ENCODE measurements around the gene PHTF2. TPM values are rescaled to one million over a fixed set of nuclear protein-coding genes. Genes with fewer than 3 reads are reported as not detected.

PHTF2 gene
- 10 to 100 TPM; 17.6 to 42.1 (median 22.4) TPM for total RNA-seq
- polyA plus RNA-seq = 1 to 10 TPM; 5.9 to 8.3 TPM
- 29.9 reads per million, percentile 59 among the genes with 10 or more reads in this experiment for total RNA-seq

DNA sequence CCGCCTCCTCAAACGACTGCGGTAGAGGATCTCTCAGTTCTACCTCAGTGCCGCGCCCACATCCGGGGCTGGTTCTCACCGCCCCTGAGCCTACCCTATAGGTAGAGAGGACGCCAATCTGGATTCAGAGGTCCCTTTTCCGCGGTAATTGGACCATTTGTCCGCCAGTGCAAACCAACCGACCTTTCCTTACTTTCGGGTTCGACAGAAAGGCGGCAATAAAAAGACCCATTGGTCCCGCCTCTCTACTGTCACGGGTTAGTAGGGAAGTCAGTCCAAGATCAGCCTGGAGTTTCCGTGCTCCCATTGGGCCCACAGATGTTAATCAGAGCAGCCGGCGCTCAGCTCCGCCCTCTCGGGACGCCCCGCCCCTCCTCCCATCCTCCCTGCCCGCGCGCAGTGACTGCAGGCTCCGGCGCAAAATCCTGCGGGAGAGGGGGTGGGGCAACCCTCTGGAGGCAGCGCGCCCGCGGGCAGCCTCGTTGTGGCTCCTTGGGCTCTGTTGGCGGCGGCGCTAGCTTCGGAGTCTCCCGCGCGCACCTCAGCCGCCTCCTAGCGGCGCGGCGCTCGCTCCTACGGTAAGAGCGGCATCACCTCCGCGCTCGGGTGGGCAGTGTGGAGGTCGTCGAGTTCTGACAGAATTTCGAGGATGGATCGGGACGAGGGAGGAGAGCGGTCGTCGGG is at the start of gene PHTF2, which contains the start of gene TMEM60:
Gene PHTF2, plus strand, starts transcription at position 380 of the 684 bp plus-strand sequence.
Gene TMEM60, minus strand, starts transcription at position 41 of the 684 bp plus-strand sequence. CDS start 4,061 bp downstream, outside the sequence.
- Mint-ChIP-seq H3K4me3 (peak within 1 kb of the TSS; percentile 87 to 99 (median 96)), H3K27ac (peak within 1 kb of the TSS; percentile 89 to 96 (median 94)), H3K4me1 (peaks cover 53 to 83% (median 79%) of the 10 kb centered on the region in 7 donors), H3K9me3 (peaks cover 0 to 3% (median 0%) of the 10 kb centered on the region in 11 donors), H3K27me3 (no peaks in the 10 kb centered on the region), H3K36me3 (peaks cover 0 to 34% (median 6%) of the 10 kb centered on the region in 5 donors)
- DNase-seq (peak; percentile 78 to 97 (median 95)), ATAC-seq (peak; percentile 94)
- peak within 1 kb of the TSS; percentile 85 for H3K4me3 ChIP-seq (ENCODE audit: low read length)
- CTCF ChIA-PET = interaction anchor here (1.8 kb wide), 1 partner anchor 42 kb away, joined by 5 read pairs; no protein-coding TSS in a partner anchor
- POLR2A ChIA-PET = interaction anchor here (0.7 to 1.7 kb wide), 6 partner anchors 10 to 384 kb away, joined by 3 to 10 read pairs (median 4); no protein-coding TSS in a partner anchor
- H3K27ac ChIP-seq (ENCODE audit: low read depth, low read length) = peak within 1 kb of the TSS; percentile 73
- H3K9me3 ChIP-seq (ENCODE audit: control insufficient read depth in 2 of 3, low read length in 3 of 3) = no peaks in the 10 kb centered on the region
- H3K4me1 ChIP-seq (ENCODE audit: control insufficient read depth in 2 of 2, insufficient read depth in 2 of 2, low read length in 2 of 2) = peaks cover 45 to 52% of the 10 kb centered on the region in 2 donors
- no peaks in the 10 kb centered on the region for H3K27me3 ChIP-seq (ENCODE audit: control insufficient read depth in 2 of 2, insufficient read depth in 2 of 2, low read length in 2 of 2)
- peaks cover 0 to 15% (median 0%) of the 10 kb centered on the region in 3 experiments for H3K36me3 ChIP-seq (ENCODE audit: control insufficient read depth in 2 of 3, insufficient read depth in 3 of 3, low read length in 3 of 3)
- intact Hi-C loops (cut with micrococcal nuclease) = loop anchor here (1.0 to 10.0 kb wide), 11 partner anchors 36 to 676 kb away; partner anchors contain the start of genes RSBN1L (in 2 of the 2), CCDC146 (in 1 of the 2) and GSAP (in 1 of the 2)

DNA sequence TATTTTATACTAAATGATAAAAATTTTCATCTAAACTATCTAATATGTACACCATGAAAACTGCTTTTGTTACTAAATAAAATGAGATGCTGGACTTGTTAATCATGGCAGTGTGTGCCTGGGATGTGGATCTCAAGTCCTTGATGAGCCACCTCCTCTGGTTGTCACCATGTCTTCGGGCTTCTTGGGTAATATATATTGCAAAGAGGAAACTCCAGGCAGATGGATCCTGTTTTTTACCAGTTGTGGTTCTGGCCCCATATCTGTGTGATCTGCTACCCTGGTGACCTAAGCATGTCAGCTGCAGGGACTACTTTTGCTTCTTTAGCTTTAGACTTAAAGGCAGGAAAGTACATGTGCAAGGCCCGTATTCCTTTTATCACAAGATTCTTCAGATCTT is 46.6 kb upstream of the PHTF2 start:
- Mint-ChIP-seq H3K36me3 (peaks cover 5 to 22% (median 15%) of the 10 kb centered on the region in 5 donors), H3K27ac (peak overlapping the region in 8 of 9 donors; percentile 28 to 90 (median 69)), H3K4me1 (peaks cover 29 to 76% (median 64%) of the 10 kb centered on the region in 7 donors), H3K4me3 (peak overlapping the region in 5 of 10 donors; percentile 2 to 43 (median 14)), H3K9me3 (no peaks in the 10 kb centered on the region), H3K27me3 (no peaks in the 10 kb centered on the region)
- H3K27me3 ChIP-seq (ENCODE audit: control insufficient read depth in 2 of 2, insufficient read depth in 2 of 2, low read length in 2 of 2) = no peaks in the 10 kb centered on the region
- no peak overlapping the region for H3K4me3 ChIP-seq (ENCODE audit: low read length)
- no peaks in the 10 kb centered on the region for H3K9me3 ChIP-seq (ENCODE audit: control insufficient read depth in 2 of 3, low read length in 3 of 3)
- ATAC-seq (peak; percentile 93), DNase-seq (no peak)
- H3K36me3 ChIP-seq (ENCODE audit: control insufficient read depth in 2 of 3, insufficient read depth in 3 of 3, low read length in 3 of 3) = peaks cover 0 to 5% (median 0%) of the 10 kb centered on the region in 3 experiments
- H3K4me1 ChIP-seq (ENCODE audit: control insufficient read depth in 2 of 2, insufficient read depth in 2 of 2, low read length in 2 of 2) = peaks cover 0 to 21% of the 10 kb centered on the region in 2 donors
- no peak overlapping the region for H3K27ac ChIP-seq (ENCODE audit: low read depth, low read length)
- POLR2A ChIA-PET = interaction anchor here (0.6 to 1.2 kb wide), 2 partner anchors 50 to 55 kb away, joined by 3 read pairs; partner anchors contain the start of gene RSBN1L
- intact Hi-C loops (cut with micrococcal nuclease) = no loop called here
- CTCF ChIA-PET = interaction anchor here (2.0 kb wide), 1 partner anchor 8 kb away, joined by 5 read pairs; no protein-coding TSS in a partner anchor

- no peak overlapping the region for H3K4me3 ChIP-seq (ENCODE audit: low read length)
- ATAC-seq = no peak
- DNase-seq = no peak
- H3K36me3 Mint-ChIP-seq = peaks cover 5 to 16% (median 15%) of the 10 kb centered on the region in 5 donors
- H3K4me1 ChIP-seq (ENCODE audit: control insufficient read depth in 2 of 2, insufficient read depth in 2 of 2, low read length in 2 of 2) = peaks cover 0 to 20% of the 10 kb centered on the region in 2 donors
- H3K9me3 ChIP-seq (ENCODE audit: control insufficient read depth in 2 of 3, low read length in 3 of 3) = no peaks in the 10 kb centered on the region
- peak overlapping the region; percentile 40 for H3K27ac ChIP-seq (ENCODE audit: low read depth, low read length)
- intact Hi-C loops (cut with micrococcal nuclease) = no loop called here
- peak overlapping the region in 1 of 10 donors; percentile 5 for H3K4me3 Mint-ChIP-seq
- H3K36me3 ChIP-seq (ENCODE audit: control insufficient read depth in 2 of 3, insufficient read depth in 3 of 3, low read length in 3 of 3) = peaks cover 0 to 5% (median 0%) of the 10 kb centered on the region in 3 experiments
- H3K27me3 Mint-ChIP-seq = no peaks in the 10 kb centered on the region
- CTCF ChIA-PET = interaction anchor here (6.2 kb wide), 1 partner anchor 96 kb away, joined by 39 read pairs; no protein-coding TSS in a partner anchor
- H3K9me3 Mint-ChIP-seq = no peaks in the 10 kb centered on the region
- POLR2A ChIA-PET = no interaction called here
- H3K4me1 Mint-ChIP-seq = peaks cover 31 to 70% (median 60%) of the 10 kb centered on the region in 7 donors
- H3K27ac Mint-ChIP-seq = peak overlapping the region in 6 of 9 donors; percentile 28 to 73 (median 61)
- H3K27me3 ChIP-seq (ENCODE audit: control insufficient read depth in 2 of 2, insufficient read depth in 2 of 2, low read length in 2 of 2) = no peaks in the 10 kb centered on the region
Observed at GRCh38 chr7:77753173-77753572, 45.4 kb upstream of the PHTF2 start.

DNA sequence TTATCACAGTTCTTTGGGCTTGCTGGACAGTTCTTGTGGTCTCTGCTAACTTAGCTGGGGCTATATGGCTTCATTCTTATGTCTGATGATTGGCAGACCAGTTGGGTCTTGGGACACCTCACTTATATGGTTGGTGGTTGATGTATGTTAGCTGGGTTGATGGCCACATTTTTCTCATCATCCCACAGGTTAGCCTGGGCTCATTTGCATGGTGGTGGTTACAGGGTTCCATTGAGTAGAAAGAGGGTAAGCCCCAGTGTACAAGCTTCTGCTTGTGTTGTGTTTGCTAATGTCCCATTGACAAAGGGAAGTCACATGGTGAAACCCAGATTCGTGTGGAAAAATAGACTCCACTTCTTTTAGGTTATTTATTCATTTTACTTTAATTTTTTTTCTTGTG is 41.0 kb upstream of the PHTF2 start:
- Histone ChIP-seq H3K27ac (ENCODE audit: low read depth, low read length) (no peak overlapping the region), H3K4me3 (ENCODE audit: low read length) (no peak overlapping the region), H3K4me1 (ENCODE audit: control insufficient read depth in 2 of 2, insufficient read depth in 2 of 2, low read length in 2 of 2) (peaks cover 9 to 13% of the 10 kb centered on the region in 2 donors), H3K36me3 (ENCODE audit: control insufficient read depth in 2 of 3, insufficient read depth in 3 of 3, low read length in 3 of 3) (no peaks in the 10 kb centered on the region), H3K9me3 (ENCODE audit: control insufficient read depth in 2 of 3, low read length in 3 of 3) (no peaks in the 10 kb centered on the region), H3K27me3 (ENCODE audit: control insufficient read depth in 2 of 2, insufficient read depth in 2 of 2, low read length in 2 of 2) (no peaks in the 10 kb centered on the region)
- peaks cover 0 to 3% (median 0%) of the 10 kb centered on the region in 5 donors for H3K36me3 Mint-ChIP-seq
- ChIA-PET CTCF (interaction anchor here (1.4 to 6.2 kb wide), 3 partner anchors 61 to 107 kb away, joined by 5 to 39 read pairs (median 16); partner anchors contain the start of gene RSBN1L), POLR2A (interaction anchor here (1.0 kb wide), 2 partner anchors 14 to 61 kb away, joined by 3 read pairs; partner anchors contain the start of gene RSBN1L)
- DNase-seq = no peak
- no peaks in the 10 kb centered on the region for H3K9me3 Mint-ChIP-seq
- peak overlapping the region in 1 of 10 donors; percentile 39 for H3K4me3 Mint-ChIP-seq
- peaks cover 26 to 64% (median 53%) of the 10 kb centered on the region in 7 donors for H3K4me1 Mint-ChIP-seq
- no peaks in the 10 kb centered on the region for H3K27me3 Mint-ChIP-seq
- peak overlapping the region in 8 of 9 donors; percentile 15 to 88 (median 68) for H3K27ac Mint-ChIP-seq
- ATAC-seq = peak; percentile 48
- intact Hi-C loops (cut with micrococcal nuclease) = loop anchor here in 1 of 2 donors (5.0 kb wide), 1 partner anchor 85 kb away; no protein-coding TSS in a partner anchor

GRCh38 chr7:77759294-77759889 is 39.2 kb upstream of the PHTF2 start:
- H3K27me3 Mint-ChIP-seq = no peaks in the 10 kb centered on the region
- no peak overlapping the region for H3K4me3 ChIP-seq (ENCODE audit: low read length)
- H3K4me1 ChIP-seq (ENCODE audit: control insufficient read depth in 2 of 2, insufficient read depth in 2 of 2, low read length in 2 of 2) = peaks cover 0 to 9% of the 10 kb centered on the region in 2 donors
- intact Hi-C loops (cut with micrococcal nuclease) = loop anchor here (1.0 to 5.0 kb wide), 7 partner anchors 39 to 281 kb away; partner anchors contain the start of genes RSBN1L (in 2 of the 2), PHTF2 (in 1 of the 2) and TMEM60 (in 1 of the 2)
- H3K36me3 ChIP-seq (ENCODE audit: control insufficient read depth in 2 of 3, insufficient read depth in 3 of 3, low read length in 3 of 3) = no peaks in the 10 kb centered on the region
- H3K27me3 ChIP-seq (ENCODE audit: control insufficient read depth in 2 of 2, insufficient read depth in 2 of 2, low read length in 2 of 2) = no peaks in the 10 kb centered on the region
- H3K36me3 Mint-ChIP-seq = peaks cover 0 to 5% (median 0%) of the 10 kb centered on the region in 5 donors
- H3K4me3 Mint-ChIP-seq = peak overlapping the region in 1 of 10 donors; percentile 29
- DNase-seq (peak in 8 of 9 donors; percentile 55 to 80 (median 70)), ATAC-seq (peak; percentile 93)
- H3K9me3 Mint-ChIP-seq = no peaks in the 10 kb centered on the region
- H3K4me1 Mint-ChIP-seq = peaks cover 17 to 64% (median 53%) of the 10 kb centered on the region in 7 donors
- no peaks in the 10 kb centered on the region for H3K9me3 ChIP-seq (ENCODE audit: control insufficient read depth in 2 of 3, low read length in 3 of 3)
- H3K27ac ChIP-seq (ENCODE audit: low read depth, low read length) = no peak overlapping the region
- H3K27ac Mint-ChIP-seq = peak overlapping the region in 7 of 9 donors; percentile 3 to 72 (median 32)
- CTCF ChIA-PET = interaction anchor here (0.5 to 3.5 kb wide), 16 partner anchors 9 to 317 kb away, joined by 3 to 67 read pairs (median 5); partner anchors contain the start of gene RSBN1L
- POLR2A ChIA-PET = interaction anchor here (0.6 to 0.9 kb wide), 3 partner anchors 18 to 304 kb away, joined by 3 to 4 read pairs (median 4); no protein-coding TSS in a partner anchor

All from naive thymus-derived CD4-positive, alpha-beta T cell (primary cell).